MCF 10A (cell line): Measurements from ENCODE around the gene SLC13A3. TPM values are rescaled to one million over a fixed set of nuclear protein-coding genes. Genes with fewer than 3 reads are reported as not detected.
A peak's percentile ranks its signal among the peaks of the same experiment; 100 is the strongest.

Source experiments
- BruUV-seq: library from RNA; stranded (reverse); fragments of 400-500 nt; replicated peaks from 2 replicates; lab custom pipeline; 2021; lab: Mats Ljungman, UMichigan
- CTCF ChIA-PET: fragments of 300-600 bp; sonication (Branson Sonifier 250); formaldehyde crosslinking; extraction: SDS; loops from one replicate; lab custom pipeline; 2021; ENCODE audit warnings: antibody characterized with exemption, inconsistent platforms; lab: Yijun Ruan, JAX
- POLR2A ChIA-PET: fragments of 300-600, 350-650 bp; sonication (Branson Sonifier 250); formaldehyde crosslinking; extraction: SDS; loops from one replicate; lab custom pipeline; 2020; ENCODE audit warnings: antibody characterized with exemption, inconsistent platforms; lab: Yijun Ruan, JAX
- DNase-seq: peaks from one replicate; pipeline ENCODE4 v3.0.0-alpha.2; 2018; ENCODE audit not compliant: unreplicated experiment
- H3K27ac Mint-ChIP-seq: one replicate; pipeline ENCODE4 v1.8.0; 2022; ENCODE audit warnings: mild to moderate bottlenecking, low read depth, mixed read lengths; ENCODE audit not compliant: unreplicated experiment
- H3K27me3 Mint-ChIP-seq: one replicate; pipeline ENCODE4 v1.8.0; 2022; ENCODE audit warnings: mixed read lengths; ENCODE audit not compliant: insufficient read depth, unreplicated experiment
- H3K36me3 Mint-ChIP-seq: one replicate; pipeline ENCODE4 v1.8.0; 2022; ENCODE audit warnings: mild to moderate bottlenecking, moderate library complexity, mixed read lengths; ENCODE audit not compliant: insufficient read depth, unreplicated experiment
- H3K4me1 Mint-ChIP-seq: one replicate; pipeline ENCODE4 v1.8.0; 2022; ENCODE audit warnings: mixed read lengths; ENCODE audit not compliant: insufficient read depth, unreplicated experiment
- H3K4me3 Mint-ChIP-seq: one replicate; pipeline ENCODE4 v1.8.0; 2022; ENCODE audit warnings: mild to moderate bottlenecking, moderate library complexity, mixed read lengths; ENCODE audit not compliant: unreplicated experiment
- H3K9me3 Mint-ChIP-seq: one replicate; pipeline ENCODE4 v1.8.0; 2022; ENCODE audit warnings: mixed read lengths; ENCODE audit not compliant: unreplicated experiment
- CTCF ChIP-seq: fragments of 200-600 bp; IDR thresholded peaks from one replicate; pipeline ENCODE4 v1.8.0; 2022; ENCODE audit warnings: antibody characterized with exemption, mild to moderate bottlenecking; ENCODE audit not compliant: unreplicated experiment
- intact Hi-C: fragments of 100-400 bp; cut with micrococcal nuclease; formaldehyde crosslinking; loops from 2 replicates; pipeline ENCODE4 v1.14.1; 2022
- total RNA-seq: library from RNA; stranded (reverse); gene quantifications from 2 replicates; pipeline ENCODE4 v1.2.3, GENCODE V29; 2022

Gene SLC13A3
- total RNA-seq, 1 experiment from 2014 or later = not detected

- intact Hi-C loops = loop anchor here (1.0 kb wide), 1 partner anchor 179 kb away; no protein-coding TSS in a partner anchor
- ChIA-PET CTCF (interaction anchor here (0.6 to 1.6 kb wide), 2 partner anchors 52 to 135 kb away, joined by 3 read pairs; no protein-coding TSS in a partner anchor), POLR2A (interaction anchor here (1.4 kb wide), 1 partner anchor 10 kb away, joined by 4 read pairs; no protein-coding TSS in a partner anchor)
- no peak overlapping the region for H3K27ac Mint-ChIP-seq
- H3K27me3 Mint-ChIP-seq = no peaks in the 10 kb centered on the region
- peak; percentile 72 for TF ChIP-seq CTCF
- H3K9me3 Mint-ChIP-seq = peaks cover 7% of the 10 kb centered on the region
- H3K36me3 Mint-ChIP-seq = no peaks in the 10 kb centered on the region
- peak; percentile 54 for DNase-seq
- BruUV-seq = no TSS peak
- peaks cover 8% of the 10 kb centered on the region for H3K4me1 Mint-ChIP-seq
- H3K4me3 Mint-ChIP-seq = no peak overlapping the region
Measured at GRCh38 chr20:46699651-46700359, 48.5 kb upstream of the SLC13A3 start.

- Mint-ChIP-seq H3K4me1 (peaks cover 8% of the 10 kb centered on the region), H3K36me3 (no peaks in the 10 kb centered on the region), H3K4me3 (no peak overlapping the region), H3K27ac (no peak overlapping the region), H3K9me3 (peaks cover 2% of the 10 kb centered on the region), H3K27me3 (no peaks in the 10 kb centered on the region)
- intact Hi-C loops = loop anchor here (1.0 kb wide), 1 partner anchor 177 kb away; no protein-coding TSS in a partner anchor
- CTCF ChIA-PET = interaction anchor here (0.8 to 1.6 kb wide), 3 partner anchors 12 to 1859 kb away, joined by 3 to 5 read pairs (median 3); no protein-coding TSS in a partner anchor
- BruUV-seq = no TSS peak
- no peak for DNase-seq
- POLR2A ChIA-PET = interaction anchor here (1.4 kb wide), 1 partner anchor 9 kb away, joined by 4 read pairs; no protein-coding TSS in a partner anchor
- TF ChIP-seq CTCF = no peak
Measured at GRCh38 chr20:46698788-46699187, 47.5 kb upstream of the SLC13A3 start.

GRCh38 chr20:46696791-46697279, 45.6 kb upstream of the SLC13A3 start:
- Mint-ChIP-seq H3K27ac (no peak overlapping the region), H3K9me3 (peaks cover 2% of the 10 kb centered on the region), H3K36me3 (no peaks in the 10 kb centered on the region), H3K27me3 (no peaks in the 10 kb centered on the region), H3K4me1 (peaks cover 8% of the 10 kb centered on the region), H3K4me3 (no peak overlapping the region)
- POLR2A ChIA-PET = interaction anchor here (0.6 to 1.2 kb wide), 4 partner anchors 11 to 486 kb away, joined by 3 to 4 read pairs (median 3); no protein-coding TSS in a partner anchor
- no peak for DNase-seq
- CTCF ChIA-PET = interaction anchor here (0.6 to 1.2 kb wide), 2 partner anchors 15 to 61 kb away, joined by 3 to 4 read pairs; no protein-coding TSS in a partner anchor
- TF ChIP-seq CTCF = no peak
- intact Hi-C loops = no loop called here
- no TSS peak for BruUV-seq

- no peaks in the 10 kb centered on the region for H3K27me3 Mint-ChIP-seq
- intact Hi-C loops = no loop called here
- H3K27ac Mint-ChIP-seq = no peak overlapping the region
- H3K4me1 Mint-ChIP-seq = peaks cover 8% of the 10 kb centered on the region
- H3K4me3 Mint-ChIP-seq = no peak overlapping the region
- POLR2A ChIA-PET = interaction anchor here (0.8 kb wide), 1 partner anchor 8 kb away, joined by 5 read pairs; no protein-coding TSS in a partner anchor
- CTCF ChIA-PET = no interaction called here
- H3K9me3 Mint-ChIP-seq = peaks cover 8% of the 10 kb centered on the region
- no TSS peak for BruUV-seq
- H3K36me3 Mint-ChIP-seq = no peaks in the 10 kb centered on the region
- DNase-seq = no peak
- TF ChIP-seq CTCF = no peak
Measured at GRCh38 chr20:46695892-46696291, 44.6 kb upstream of the SLC13A3 start.
